H54 (cell line): ENCODE results near the gene GLYATL3.
A peak's percentile ranks its signal among the peaks of the same experiment; 100 is the strongest.

Experiments used
- DNase-seq: peaks from one replicate; pipeline ENCODE4 v3.0.0; 2011; ENCODE audit warnings: low spot score, mixed read lengths; ENCODE audit not compliant: insufficient read length
- FAIRE-seq: peaks from 3 replicates; lab custom pipeline; 2011; peaks lifted over from hg19 to GRCh38; lab: Jason Lieb, UNC
- POLR2A ChIP-seq: IDR thresholded peaks from 2 replicates; pipeline ENCODE4 v1.6.1; 2011; ENCODE audit warnings: low read depth, mild to moderate bottlenecking, low read length

Gene GLYATL3

GRCh38 chr6:49548613-49549304 is 49.0 kb downstream of the GLYATL3 start:
- no peak for TF ChIP-seq POLR2A
- FAIRE-seq (no peak), DNase-seq (no peak)

DNA sequence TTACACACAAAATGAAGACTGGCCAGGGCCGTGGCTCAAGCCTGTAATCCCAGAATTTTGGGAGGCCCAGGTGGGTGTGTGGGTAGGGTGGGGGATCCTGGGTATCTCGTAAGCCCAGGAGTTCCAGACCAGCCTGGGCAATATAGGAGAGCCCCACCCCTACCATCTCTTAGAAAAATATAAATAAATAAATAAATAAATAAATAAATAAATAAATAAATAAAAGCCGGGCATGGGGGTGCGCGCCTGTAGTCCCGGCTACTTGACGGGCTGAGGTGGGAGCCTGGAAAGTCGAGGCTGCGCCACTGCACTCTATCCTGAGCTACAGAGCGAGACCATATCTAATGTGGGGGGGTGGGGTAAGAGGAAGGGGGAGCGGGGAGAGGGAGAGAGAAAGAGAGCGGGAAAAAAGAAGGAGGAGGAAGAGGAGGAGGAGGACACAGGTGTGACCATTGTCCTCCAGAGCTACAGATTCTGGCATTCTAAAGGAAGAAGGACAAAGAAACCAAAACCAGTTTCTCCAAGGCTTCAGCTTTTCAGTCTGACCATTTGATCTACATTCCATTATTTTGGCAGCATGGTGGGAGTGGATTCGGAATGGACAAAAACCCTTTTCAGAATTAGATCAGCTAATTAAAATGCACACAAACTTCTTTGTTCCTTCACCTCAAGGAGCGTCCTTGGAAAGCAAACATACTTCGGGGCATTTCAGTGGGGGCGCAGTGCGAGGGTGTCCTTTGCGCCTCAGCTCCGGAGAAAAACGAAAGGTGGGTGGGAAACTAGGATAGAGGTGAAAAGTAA is 50.2 kb downstream of the GLYATL3 start:
- TF ChIP-seq POLR2A = no peak
- DNase-seq (no peak), FAIRE-seq (no peak)

DNA sequence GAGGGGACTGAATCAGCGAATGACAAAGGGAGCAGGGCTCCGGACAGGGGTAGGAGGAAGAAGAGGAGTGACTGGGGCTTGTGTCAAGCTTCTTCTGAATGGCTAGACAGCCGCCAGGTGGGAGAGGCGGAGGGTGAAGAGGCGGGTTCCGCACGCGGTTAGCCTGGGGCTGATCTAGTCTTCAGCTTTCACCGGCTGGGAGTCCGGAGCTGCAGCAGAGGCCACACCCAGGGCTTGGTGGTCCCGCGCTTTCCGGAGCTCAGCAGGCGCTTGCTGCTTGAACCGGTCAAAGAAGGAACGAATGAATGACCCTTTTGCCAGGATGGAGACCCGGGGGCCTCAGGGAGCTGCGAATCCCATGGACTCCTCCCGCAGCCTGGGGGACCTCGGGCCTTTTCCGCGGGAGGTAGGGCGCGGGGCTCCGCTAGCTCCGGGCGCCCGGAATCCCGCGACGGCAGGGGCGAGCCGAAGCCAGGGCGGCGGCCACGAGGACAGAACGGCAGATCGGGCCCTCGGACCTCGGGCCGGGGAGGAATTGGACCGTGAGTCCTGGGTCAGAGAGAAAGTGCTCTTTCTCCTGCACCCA is 50.9 kb downstream of the GLYATL3 start, which contains the start of gene C6orf141:
Gene C6orf141, plus strand, starts transcription at position 177 of the 586 bp plus-strand sequence. Its CDS starts 125 bp downstream, at position 302.
- DNase-seq = peak; percentile 27
- no peak for TF ChIP-seq POLR2A
- peak; percentile 75 for FAIRE-seq

GRCh38 chr6:49551078-49551865 is 51.5 kb downstream of the GLYATL3 start:
- FAIRE-seq (peak; percentile 58), DNase-seq (peak; percentile 23)
- TF ChIP-seq POLR2A = no peak

- TF ChIP-seq POLR2A = no peak
- FAIRE-seq (no peak), DNase-seq (no peak)
Observed at GRCh38 chr6:49551866-49552129, 52.1 kb downstream of the GLYATL3 start.

DNA sequence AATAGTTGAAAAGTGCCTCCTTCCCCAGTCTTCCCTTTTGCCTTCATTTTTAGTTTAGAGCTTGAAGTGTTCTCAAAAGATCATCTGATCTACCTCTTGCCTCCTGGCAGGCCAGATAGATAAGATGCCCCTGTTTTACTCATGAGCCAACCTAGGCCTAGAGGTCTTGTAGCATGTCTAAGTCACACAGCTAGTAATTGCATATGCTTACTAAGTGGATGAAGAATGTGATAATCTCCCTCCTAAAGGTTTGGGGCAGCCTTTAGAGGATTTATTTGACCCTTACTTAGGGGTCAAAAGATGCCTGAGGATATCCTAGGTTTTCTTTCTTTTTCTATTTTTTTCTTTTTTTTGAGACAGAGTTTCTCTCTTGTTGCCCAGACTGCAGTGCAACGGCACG is 52.9 kb downstream of the GLYATL3 start:
- FAIRE-seq (no peak), DNase-seq (no peak)
- no peak for TF ChIP-seq POLR2A

DNA sequence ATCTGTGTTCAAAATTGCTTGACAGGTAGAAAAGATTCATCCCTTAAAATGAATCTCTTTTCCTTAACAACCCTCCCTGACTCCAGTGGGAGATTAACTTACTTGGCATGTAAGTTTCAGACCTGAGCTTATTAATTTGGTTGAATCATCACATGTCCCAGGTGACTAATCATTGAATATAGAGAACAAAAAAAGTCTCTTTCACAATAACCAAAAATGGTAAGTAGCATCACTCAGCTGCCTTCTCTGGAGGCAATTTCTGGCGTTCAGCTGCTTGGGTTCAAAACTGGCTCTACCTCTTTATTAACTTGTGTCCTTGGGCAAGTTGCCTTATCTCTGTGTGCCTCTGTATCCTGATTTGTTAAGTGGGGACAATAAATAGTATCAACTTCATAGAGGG is 53.7 kb downstream of the GLYATL3 start:
- DNase-seq (no peak), FAIRE-seq (peak; percentile 81)
- no peak for TF ChIP-seq POLR2A

DNA sequence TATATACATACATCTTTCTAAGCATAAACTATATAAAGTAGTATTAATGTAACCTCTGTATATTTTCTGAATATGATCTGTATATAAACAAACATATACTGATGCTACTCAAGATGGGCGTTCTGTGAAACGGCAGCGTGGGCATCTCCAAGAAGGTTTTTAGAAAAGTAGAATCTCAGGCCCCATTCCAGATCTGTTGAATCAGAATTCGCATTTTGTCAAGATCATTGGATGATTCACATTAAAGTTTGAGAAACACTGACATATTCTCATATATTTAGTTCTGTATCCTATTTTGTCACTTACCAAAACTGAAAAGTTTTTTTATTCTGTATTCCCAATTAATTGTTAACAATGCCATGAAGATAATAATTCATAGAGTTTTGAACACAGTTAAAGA is 56.2 kb downstream of the GLYATL3 start:
- no peak for TF ChIP-seq POLR2A
- DNase-seq (no peak), FAIRE-seq (no peak)

GRCh38 chr6:49556429-49556837 is 56.7 kb downstream of the GLYATL3 start:
- no peak for TF ChIP-seq POLR2A
- FAIRE-seq (peak; percentile 96), DNase-seq (peak; percentile 35)

DNA sequence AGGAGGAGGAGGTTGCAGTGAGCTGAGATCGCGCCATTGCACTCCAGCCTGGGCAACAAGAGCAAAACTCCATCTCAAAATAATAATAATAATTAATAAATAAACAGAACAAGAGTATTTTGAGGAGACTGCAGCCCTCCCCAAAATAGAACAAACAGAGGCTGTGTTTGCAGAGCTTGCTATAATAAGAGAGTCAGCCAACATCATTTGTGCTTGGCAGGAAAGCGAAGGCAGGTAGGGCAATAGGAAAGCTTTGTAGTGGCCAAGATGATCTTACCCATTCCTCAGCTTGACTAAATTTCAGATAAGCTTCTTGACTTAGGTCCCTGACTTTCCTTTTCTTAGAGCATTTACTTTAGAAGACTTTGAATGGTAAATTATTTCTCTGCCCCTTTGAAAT is 57.5 kb downstream of the GLYATL3 start:
- DNase-seq (no peak), FAIRE-seq (no peak)
- TF ChIP-seq POLR2A = no peak

- no peak for DNase-seq
- FAIRE-seq = no peak
- TF ChIP-seq POLR2A = no peak
Observed at GRCh38 chr6:49558238-49558637, 58.5 kb downstream of the GLYATL3 start.

DNA sequence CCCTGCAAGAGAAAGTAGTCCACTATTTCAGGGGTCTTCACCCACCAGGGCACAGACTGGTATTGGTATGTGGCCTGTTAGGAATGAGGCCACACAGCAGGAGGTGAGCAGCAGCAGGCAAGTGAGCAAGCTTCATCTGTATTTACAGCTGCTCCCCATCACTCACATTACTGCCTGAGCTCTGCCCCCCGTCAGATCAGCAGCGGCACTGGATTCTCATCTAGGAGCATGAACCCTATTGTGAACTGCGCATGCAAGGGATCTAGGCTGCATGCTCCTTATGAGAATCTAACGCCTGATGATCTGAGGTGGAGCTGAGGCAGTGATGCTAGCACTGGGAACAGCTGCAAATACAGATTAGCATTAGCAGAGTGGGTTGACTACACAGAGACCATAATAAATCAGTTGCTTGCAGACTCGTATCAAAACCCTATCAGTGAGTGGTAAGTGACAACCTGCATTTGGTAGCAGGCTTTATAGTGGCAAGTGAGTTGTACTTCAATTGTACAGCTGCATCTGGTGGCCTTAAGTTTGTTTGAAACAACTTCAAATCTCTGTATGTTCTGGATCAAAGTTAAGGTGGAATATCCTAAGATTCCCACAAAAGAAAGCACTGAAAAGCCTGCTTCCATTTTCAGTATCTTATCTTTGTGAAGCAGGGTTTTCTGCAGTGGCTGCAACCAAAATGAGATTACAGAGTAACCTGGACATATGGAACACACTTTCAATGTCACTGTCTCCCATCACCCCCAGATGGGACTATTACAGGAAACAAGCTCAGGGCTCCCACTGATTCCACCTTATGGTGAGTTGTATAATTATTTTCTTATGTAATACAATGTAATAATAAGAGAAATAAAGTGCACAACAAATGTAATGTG is 63.5 kb downstream of the GLYATL3 start:
- no peak for TF ChIP-seq POLR2A
- FAIRE-seq (no peak), DNase-seq (no peak)

- DNase-seq (no peak), FAIRE-seq (no peak)
- TF ChIP-seq POLR2A = no peak
Observed at GRCh38 chr6:49564552-49564951, 64.8 kb downstream of the GLYATL3 start.
